HepG2 (cell line): ENCODE results near the gene HYAL2. TPM values are rescaled to one million over a fixed set of nuclear protein-coding genes. Genes with fewer than 3 reads are reported as not detected.
A peak's percentile ranks its signal among the peaks of the same experiment; 100 is the strongest.

Source experiments
- CAMTA2 ChIP-seq: sonication (generic); formaldehyde crosslinking; IDR thresholded peaks from 2 replicates; pipeline ENCODE4 v1.4.0; 2020; ENCODE audit warnings: mild to moderate bottlenecking, missing genetic modification reagents, borderline replicate concordance
- DNMT3B ChIP-seq: conservative IDR thresholded peaks from 2 replicates; pipeline ENCODE4 v1.6.1; 2016; ENCODE audit warnings: missing biosample characterization, control low read depth
- HOXD1 ChIP-seq: sonication (generic); formaldehyde crosslinking; IDR thresholded peaks from 2 replicates; pipeline ENCODE4 v1.5.0; 2020; ENCODE audit warnings: missing genetic modification reagents
- MATR3 ChIP-seq: sonication (generic); formaldehyde crosslinking; IDR thresholded peaks from 2 replicates; pipeline ENCODE4 v1.4.0; 2020; ENCODE audit warnings: missing genetic modification reagents
- MED13 ChIP-seq: sonication (generic); formaldehyde crosslinking; IDR thresholded peaks from 2 replicates; pipeline ENCODE4 v1.5.0; 2020; ENCODE audit warnings: missing genetic modification reagents
- NFE2L1 ChIP-seq: sonication (generic); formaldehyde crosslinking; IDR thresholded peaks from 2 replicates; pipeline ENCODE4 v1.4.0; 2020; ENCODE audit warnings: missing genetic modification reagents, mild to moderate bottlenecking, borderline replicate concordance
- REXO4 ChIP-seq: sonication (generic); formaldehyde crosslinking; IDR thresholded peaks from 2 replicates; pipeline ENCODE4 v1.8.0; 2022; ENCODE audit warnings: missing genetic modification reagents, mild to moderate bottlenecking, borderline replicate concordance
- SOX6 ChIP-seq, 2 experiments: fragments of 450-650 bp in 1 of 2; sonication (generic) in 1 of 2; formaldehyde crosslinking in 1 of 2; IDR thresholded peaks; 2 replicates each; pipeline versions ENCODE4 v1.4.0 to v1.6.1; 2017 to 2020; ENCODE audit warnings: antibody characterized with exemption in 1 of 2, mild to moderate bottlenecking in 1 of 2, missing genetic modification reagents in 1 of 2
- ZNF20 ChIP-seq: sonication (generic); formaldehyde crosslinking; IDR thresholded peaks from 2 replicates; pipeline ENCODE4 v1.4.0; 2020; ENCODE audit warnings: mild to moderate bottlenecking, moderate library complexity, missing genetic modification reagents
- polyA plus RNA-seq, 8 experiments: library from polyadenylated mRNA; depleted of rRNA in 3 of 8; stranded (reverse) in 7 of 8; unstranded in 1 of 8; fragments of >200 nt; fragmentation: Illumina TruSeq in 4 of 8; extraction: Trizol in 4 of 8; gene quantifications; 2 replicates each; pipeline versions ENCODE4 v1.2.1 to v1.2.3, GENCODE V29; 2011 to 2016; ENCODE audit warnings: low read depth in 4 of 8, missing spikeins in 1 of 8, mixed read lengths in 1 of 8; ENCODE audit not compliant: insufficient read depth in 1 of 8
- total RNA-seq, 5 experiments: library from RNA; depleted of rRNA; stranded (reverse); fragments of >200 nt; fragmentation: Illumina TruSeq; extraction: Trizol; gene quantifications; 2 replicates each; pipeline ENCODE4 v1.2.3, GENCODE V29; 2016; ENCODE audit warnings: low read depth in 1 of 5
- TF ChIP-seq, protein P1 (sequence below): IDR thresholded peaks from 2 replicates; pipeline ENCODE4 v1.6.1; 2018; ENCODE audit warnings: missing genetic modification reagents, mild to moderate bottlenecking, missing compliant biosample characterization
- TF ChIP-seq, protein P2 (sequence below): sonication (generic); formaldehyde crosslinking; IDR thresholded peaks from one replicate; pipeline ENCODE4 v1.5.1; 2020; ENCODE audit warnings: mild to moderate bottlenecking, missing genetic modification reagents; ENCODE audit errors: not compliant biosample characterization
- TF ChIP-seq, protein P3 (sequence below): sonication (generic); formaldehyde crosslinking; IDR thresholded peaks from 2 replicates; pipeline ENCODE4 v1.4.0; 2020; ENCODE audit warnings: missing genetic modification reagents
- TF ChIP-seq, protein P4 (sequence below): IDR thresholded peaks from 2 replicates; pipeline ENCODE4 v1.6.1; 2012; ENCODE audit warnings: low read length, improper control_type of control experiment

HYAL2 gene
- total and polyA plus RNA-seq, 2 of the 13 experiments (the other 11 are each of a cell fraction or from before 2014, with no cell fraction given), result 76.2 to 102 TPM

GRCh38 chr3:50292159-50293078 lies 30.1 kb downstream of the HYAL2 start, which contains the start of gene IFRD2 (continued):
- TF ChIP-seq, protein P1, sequence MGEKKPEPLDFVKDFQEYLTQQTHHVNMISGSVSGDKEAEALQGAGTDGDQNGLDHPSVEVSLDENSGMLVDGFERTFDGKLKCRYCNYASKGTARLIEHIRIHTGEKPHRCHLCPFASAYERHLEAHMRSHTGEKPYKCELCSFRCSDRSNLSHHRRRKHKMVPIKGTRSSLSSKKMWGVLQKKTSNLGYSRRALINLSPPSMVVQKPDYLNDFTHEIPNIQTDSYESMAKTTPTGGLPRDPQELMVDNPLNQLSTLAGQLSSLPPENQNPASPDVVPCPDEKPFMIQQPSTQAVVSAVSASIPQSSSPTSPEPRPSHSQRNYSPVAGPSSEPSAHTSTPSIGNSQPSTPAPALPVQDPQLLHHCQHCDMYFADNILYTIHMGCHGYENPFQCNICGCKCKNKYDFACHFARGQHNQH, result peak; percentile 61
- no peak for TF ChIP-seq DNMT3B (CRISPR knock-in tag)
- TF ChIP-seq, protein P2, sequence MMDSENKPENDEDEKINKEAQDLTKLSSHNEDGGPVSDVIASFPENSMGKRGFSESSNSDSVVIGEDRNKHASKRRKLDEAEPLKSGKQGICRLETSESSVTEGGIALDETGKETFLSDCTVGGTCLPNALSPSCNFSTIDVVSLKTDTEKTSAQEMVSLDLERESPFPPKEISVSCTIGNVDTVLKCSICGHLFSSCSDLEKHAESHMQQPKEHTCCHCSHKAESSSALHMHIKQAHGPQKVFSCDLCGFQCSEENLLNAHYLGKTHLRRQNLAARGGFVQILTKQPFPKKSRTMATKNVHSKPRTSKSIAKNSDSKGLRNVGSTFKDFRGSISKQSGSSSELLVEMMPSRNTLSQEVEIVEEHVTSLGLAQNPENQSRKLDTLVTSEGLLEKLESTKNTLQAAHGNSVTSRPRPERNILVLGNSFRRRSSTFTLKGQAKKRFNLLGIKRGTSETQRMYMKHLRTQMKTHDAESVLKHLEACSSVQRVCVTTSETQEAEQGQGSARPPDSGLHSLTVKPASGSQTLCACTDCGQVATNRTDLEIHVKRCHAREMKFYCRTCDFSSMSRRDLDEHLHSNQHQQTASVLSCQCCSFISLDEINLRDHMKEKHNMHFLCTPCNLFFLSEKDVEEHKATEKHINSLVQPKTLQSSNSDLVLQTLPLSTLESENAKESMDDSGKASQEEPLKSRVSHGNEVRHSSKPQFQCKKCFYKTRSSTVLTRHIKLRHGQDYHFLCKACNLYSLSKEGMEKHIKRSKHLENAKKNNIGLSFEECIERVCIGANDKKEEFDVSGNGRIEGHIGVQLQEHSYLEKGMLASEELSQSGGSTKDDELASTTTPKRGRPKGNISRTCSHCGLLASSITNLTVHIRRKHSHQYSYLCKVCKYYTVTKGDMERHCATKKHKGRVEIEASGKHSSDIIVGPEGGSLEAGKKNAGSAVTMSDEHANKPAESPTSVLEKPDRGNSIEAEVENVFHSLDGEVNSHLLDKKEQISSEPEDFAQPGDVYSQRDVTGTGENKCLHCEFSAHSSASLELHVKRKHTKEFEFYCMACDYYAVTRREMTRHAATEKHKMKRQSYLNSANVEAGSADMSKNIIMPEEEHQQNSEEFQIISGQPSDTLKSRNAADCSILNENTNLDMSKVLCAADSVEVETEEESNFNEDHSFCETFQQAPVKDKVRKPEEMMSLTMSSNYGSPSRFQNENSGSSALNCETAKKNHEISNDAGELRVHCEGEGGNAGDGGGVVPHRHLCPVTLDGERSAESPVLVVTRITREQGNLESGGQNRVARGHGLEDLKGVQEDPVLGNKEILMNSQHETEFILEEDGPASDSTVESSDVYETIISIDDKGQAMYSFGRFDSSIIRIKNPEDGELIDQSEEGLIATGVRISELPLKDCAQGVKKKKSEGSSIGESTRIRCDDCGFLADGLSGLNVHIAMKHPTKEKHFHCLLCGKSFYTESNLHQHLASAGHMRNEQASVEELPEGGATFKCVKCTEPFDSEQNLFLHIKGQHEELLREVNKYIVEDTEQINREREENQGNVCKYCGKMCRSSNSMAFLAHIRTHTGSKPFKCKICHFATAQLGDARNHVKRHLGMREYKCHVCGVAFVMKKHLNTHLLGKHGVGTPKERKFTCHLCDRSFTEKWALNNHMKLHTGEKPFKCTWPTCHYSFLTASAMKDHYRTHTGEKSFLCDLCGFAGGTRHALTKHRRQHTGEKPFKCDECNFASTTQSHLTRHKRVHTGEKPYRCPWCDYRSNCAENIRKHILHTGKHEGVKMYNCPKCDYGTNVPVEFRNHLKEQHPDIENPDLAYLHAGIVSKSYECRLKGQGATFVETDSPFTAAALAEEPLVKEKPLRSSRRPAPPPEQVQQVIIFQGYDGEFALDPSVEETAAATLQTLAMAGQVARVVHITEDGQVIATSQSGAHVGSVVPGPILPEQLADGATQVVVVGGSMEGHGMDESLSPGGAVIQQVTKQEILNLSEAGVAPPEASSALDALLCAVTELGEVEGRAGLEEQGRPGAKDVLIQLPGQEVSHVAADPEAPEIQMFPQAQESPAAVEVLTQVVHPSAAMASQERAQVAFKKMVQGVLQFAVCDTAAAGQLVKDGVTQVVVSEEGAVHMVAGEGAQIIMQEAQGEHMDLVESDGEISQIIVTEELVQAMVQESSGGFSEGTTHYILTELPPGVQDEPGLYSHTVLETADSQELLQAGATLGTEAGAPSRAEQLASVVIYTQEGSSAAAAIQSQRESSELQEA (CRISPR knock-in tag), result no peak
- no peak for TF ChIP-seq ZNF20 (CRISPR knock-in tag)
- no peak for TF ChIP-seq CAMTA2 (CRISPR knock-in tag)
- TF ChIP-seq NFE2L1, result no peak
- TF ChIP-seq SOX6 (IDR thresholded peaks at IDR 0.05), result no peak
- peak; percentile 67 for TF ChIP-seq SOX6 (CRISPR knock-in tag; IDR thresholded peaks at IDR 0.05)
- no peak for TF ChIP-seq REXO4 (CRISPR knock-in tag)
- TF ChIP-seq, protein P3, sequence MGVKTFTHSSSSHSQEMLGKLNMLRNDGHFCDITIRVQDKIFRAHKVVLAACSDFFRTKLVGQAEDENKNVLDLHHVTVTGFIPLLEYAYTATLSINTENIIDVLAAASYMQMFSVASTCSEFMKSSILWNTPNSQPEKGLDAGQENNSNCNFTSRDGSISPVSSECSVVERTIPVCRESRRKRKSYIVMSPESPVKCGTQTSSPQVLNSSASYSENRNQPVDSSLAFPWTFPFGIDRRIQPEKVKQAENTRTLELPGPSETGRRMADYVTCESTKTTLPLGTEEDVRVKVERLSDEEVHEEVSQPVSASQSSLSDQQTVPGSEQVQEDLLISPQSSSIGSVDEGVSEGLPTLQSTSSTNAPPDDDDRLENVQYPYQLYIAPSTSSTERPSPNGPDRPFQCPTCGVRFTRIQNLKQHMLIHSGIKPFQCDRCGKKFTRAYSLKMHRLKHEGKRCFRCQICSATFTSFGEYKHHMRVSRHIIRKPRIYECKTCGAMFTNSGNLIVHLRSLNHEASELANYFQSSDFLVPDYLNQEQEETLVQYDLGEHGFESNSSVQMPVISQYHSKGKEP (CRISPR knock-in tag), result 0 out of 2 replicates have a peak, but pooled peaks have one; percentile 47
- no peak for TF ChIP-seq HOXD1
- no peak for TF ChIP-seq MED13
- TF ChIP-seq, protein P4, sequence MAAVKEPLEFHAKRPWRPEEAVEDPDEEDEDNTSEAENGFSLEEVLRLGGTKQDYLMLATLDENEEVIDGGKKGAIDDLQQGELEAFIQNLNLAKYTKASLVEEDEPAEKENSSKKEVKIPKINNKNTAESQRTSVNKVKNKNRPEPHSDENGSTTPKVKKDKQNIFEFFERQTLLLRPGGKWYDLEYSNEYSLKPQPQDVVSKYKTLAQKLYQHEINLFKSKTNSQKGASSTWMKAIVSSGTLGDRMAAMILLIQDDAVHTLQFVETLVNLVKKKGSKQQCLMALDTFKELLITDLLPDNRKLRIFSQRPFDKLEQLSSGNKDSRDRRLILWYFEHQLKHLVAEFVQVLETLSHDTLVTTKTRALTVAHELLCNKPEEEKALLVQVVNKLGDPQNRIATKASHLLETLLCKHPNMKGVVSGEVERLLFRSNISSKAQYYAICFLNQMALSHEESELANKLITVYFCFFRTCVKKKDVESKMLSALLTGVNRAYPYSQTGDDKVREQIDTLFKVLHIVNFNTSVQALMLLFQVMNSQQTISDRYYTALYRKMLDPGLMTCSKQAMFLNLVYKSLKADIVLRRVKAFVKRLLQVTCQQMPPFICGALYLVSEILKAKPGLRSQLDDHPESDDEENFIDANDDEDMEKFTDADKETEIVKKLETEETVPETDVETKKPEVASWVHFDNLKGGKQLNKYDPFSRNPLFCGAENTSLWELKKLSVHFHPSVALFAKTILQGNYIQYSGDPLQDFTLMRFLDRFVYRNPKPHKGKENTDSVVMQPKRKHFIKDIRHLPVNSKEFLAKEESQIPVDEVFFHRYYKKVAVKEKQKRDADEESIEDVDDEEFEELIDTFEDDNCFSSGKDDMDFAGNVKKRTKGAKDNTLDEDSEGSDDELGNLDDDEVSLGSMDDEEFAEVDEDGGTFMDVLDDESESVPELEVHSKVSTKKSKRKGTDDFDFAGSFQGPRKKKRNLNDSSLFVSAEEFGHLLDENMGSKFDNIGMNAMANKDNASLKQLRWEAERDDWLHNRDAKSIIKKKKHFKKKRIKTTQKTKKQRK, result no peak
- no peak for TF ChIP-seq MATR3
